GM13976 (cell line): Measurements from ENCODE around the gene ADORA1.

Experiments used
- DNase-seq: peaks from one replicate; pipeline ENCODE4 v3.0.0; 2012; ENCODE audit warnings: low spot score
- CTCF ChIP-seq: IDR thresholded peaks from 2 replicates; pipeline ENCODE4 v1.5.1; 2012; ENCODE audit warnings: borderline replicate concordance, mild to moderate bottlenecking; ENCODE audit not compliant: insufficient read depth; ENCODE audit errors: extremely low read depth, missing control alignments, control extremely low read depth
- in situ Hi-C: fragments of 300-500 bp; cut with MboI; formaldehyde crosslinking; loops from one replicate; pipeline ENCODE4 v1.12.0; 2022; ENCODE audit warnings: low sequenced_read_pairs, mixed read lengths, inconsistent platforms; ENCODE audit not compliant: unreplicated experiment

ADORA1 gene

DNA sequence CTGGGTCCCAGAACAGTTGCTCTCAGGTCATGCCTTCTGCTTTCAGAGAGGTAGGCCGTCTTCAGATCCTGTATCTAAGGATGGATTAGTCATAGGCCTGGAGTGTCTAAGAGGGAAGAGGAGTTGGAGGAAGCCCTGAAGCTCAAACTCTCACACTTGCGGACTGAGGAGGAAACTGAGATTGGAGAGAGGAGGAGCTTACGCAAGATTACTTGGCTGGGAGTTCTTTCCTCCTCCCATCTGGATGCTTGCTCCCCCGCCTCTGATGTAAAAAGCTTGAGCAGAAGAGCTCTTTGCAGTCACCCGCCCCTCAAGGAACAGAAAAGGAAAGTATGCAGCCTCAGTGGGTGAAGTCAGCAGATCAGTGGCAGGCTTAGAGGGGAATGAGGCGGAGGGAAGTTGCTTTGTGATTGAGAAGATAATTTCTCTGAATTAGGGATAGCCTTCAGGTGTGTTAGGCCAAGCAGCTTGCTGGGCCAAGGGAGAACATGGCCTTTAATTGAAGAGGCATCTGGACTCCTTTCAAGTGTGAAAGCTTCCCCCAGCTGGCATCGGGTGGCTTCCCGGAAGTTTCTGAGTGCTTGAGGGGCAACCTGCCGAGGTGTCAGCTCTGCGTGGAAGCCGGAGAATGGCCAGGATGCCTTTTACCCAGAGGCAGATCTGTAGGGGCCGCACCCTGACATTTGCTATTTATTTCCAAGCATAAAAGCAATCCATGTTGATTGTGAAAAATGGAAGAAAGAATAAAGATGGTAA is 6.6 kb downstream of the ADORA1 start:
- no peak for TF ChIP-seq CTCF
- DNase-seq, result no peak
- in situ Hi-C loops, result no loop called here

GRCh38 chr1:203135636-203136305 is 8.2 kb downstream of the ADORA1 start:
- TF ChIP-seq CTCF, result no peak
- no peak for DNase-seq
- in situ Hi-C loops, result no loop called here

DNA sequence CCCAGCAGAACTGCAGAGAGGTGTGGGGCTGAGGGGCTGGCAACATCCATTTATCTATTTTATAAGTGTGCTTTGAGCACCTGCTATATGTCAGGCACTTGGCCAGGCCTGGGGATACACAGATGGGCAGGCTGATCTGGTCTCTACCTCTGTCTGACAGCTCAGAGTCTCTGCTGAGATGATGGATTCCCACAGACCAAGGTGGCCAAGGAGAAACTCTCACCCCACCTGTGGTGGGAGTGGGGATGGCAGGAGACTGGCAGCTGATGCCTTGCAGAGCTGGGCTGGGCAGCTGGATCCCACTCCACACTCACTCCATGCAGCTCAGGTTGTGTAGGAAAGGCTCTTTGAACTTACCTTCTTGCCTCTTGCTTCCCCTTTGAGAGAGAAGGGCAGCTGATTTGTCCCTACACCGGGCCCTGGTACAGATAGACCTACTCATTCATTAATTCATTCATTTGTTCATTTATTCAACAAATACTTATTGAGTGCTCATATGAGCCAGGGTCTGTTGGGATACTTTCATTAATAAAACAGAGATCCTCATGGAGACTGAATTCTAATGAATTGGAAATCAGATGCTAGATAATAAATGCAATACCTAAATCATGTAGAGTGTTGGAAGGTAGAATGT is 9.0 kb downstream of the ADORA1 start:
- TF ChIP-seq CTCF, result no peak
- no peak for DNase-seq
- in situ Hi-C loops, result no loop called here

- no peak for DNase-seq
- no peak for TF ChIP-seq CTCF
- in situ Hi-C loops, result no loop called here
Observed at GRCh38 chr1:203137324-203137723, 9.8 kb downstream of the ADORA1 start.

GRCh38 chr1:203138066-203138465 is 10.5 kb downstream of the ADORA1 start:
- no peak for TF ChIP-seq CTCF
- DNase-seq, result no peak
- in situ Hi-C loops, result no loop called here

- no peak for DNase-seq
- TF ChIP-seq CTCF, result no peak
- in situ Hi-C loops, result no loop called here
Observed at GRCh38 chr1:203139976-203140475, 12.5 kb downstream of the ADORA1 start.
